MM.1S (cell line): ENCODE data around the gene EDAR.

Source experiments
- CTCF ChIP-seq: fragments of 300-600 bp; sonication (generic); IDR thresholded peaks from 2 replicates; pipeline ENCODE4 v1.5.1; 2016; ENCODE audit warnings: antibody characterized with exemption, low read length, mixed read lengths
- EZH2 ChIP-seq: fragments of 300-600 bp; sonication (generic); optimal IDR thresholded peaks from 2 replicates; pipeline ENCODE3; 2017; ENCODE audit warnings: low read depth, mild to moderate bottlenecking, antibody characterized with exemption, low read length, mixed read lengths
- EZH2phosphoT487 ChIP-seq: fragments of 300-600 bp; sonication (generic); IDR thresholded peaks from 2 replicates; pipeline ENCODE4 v1.6.1; 2018; ENCODE audit warnings: antibody characterized with exemption, low read length

GRCh38 chr2:108963057-108963456, 26.0 kb downstream of the EDAR start:
- TF ChIP-seq CTCF (no peak), EZH2 (no peak), EZH2phosphoT487 (no peak)
